Activated naive CD8-positive, alpha-beta T cell (primary cell): Measurements from ENCODE around the gene TOP1.

Experiments used
- H3K27ac Mint-ChIP-seq: one replicate; pipeline ENCODE4 v1.8.0; 2021; ENCODE audit warnings: mixed read lengths
- H3K27me3 Mint-ChIP-seq: one replicate; pipeline ENCODE4 v1.8.0; 2021; ENCODE audit warnings: mixed read lengths
- H3K36me3 Mint-ChIP-seq: one replicate; pipeline ENCODE4 v1.8.0; 2021; ENCODE audit warnings: mixed read lengths
- H3K4me1 Mint-ChIP-seq: one replicate; pipeline ENCODE4 v1.8.0; 2021; ENCODE audit warnings: low read depth, mixed read lengths
- H3K4me3 Mint-ChIP-seq: one replicate; pipeline ENCODE4 v1.8.0; 2021; ENCODE audit warnings: mild to moderate bottlenecking, mixed read lengths
- H3K9me3 Mint-ChIP-seq: one replicate; pipeline ENCODE4 v1.8.0; 2021; ENCODE audit warnings: low read depth, mixed read lengths

Gene TOP1

GRCh38 chr20:41038149-41038877, 9.7 kb downstream of the TOP1 start:
- Mint-ChIP-seq H3K4me1 (peaks cover 90% of the 10 kb centered on the region), H3K36me3 (peaks cover 12% of the 10 kb centered on the region), H3K27me3 (no peaks in the 10 kb centered on the region), H3K4me3 (peak overlapping the region; percentile 17), H3K9me3 (no peaks in the 10 kb centered on the region), H3K27ac (peak overlapping the region; percentile 54)

- peak overlapping the region; percentile 54 for H3K27ac Mint-ChIP-seq
- H3K9me3 Mint-ChIP-seq: no peaks in the 10 kb centered on the region
- H3K4me3 Mint-ChIP-seq: no peak overlapping the region
- H3K36me3 Mint-ChIP-seq: peaks cover 12% of the 10 kb centered on the region
- H3K4me1 Mint-ChIP-seq: peaks cover 90% of the 10 kb centered on the region
- H3K27me3 Mint-ChIP-seq: no peaks in the 10 kb centered on the region
These were observed 10.3 kb downstream of the TOP1 start for GRCh38 chr20:41038878-41039404.

GRCh38 chr20:41040855-41041254, 12.2 kb downstream of the TOP1 start:
- Mint-ChIP-seq H3K4me3 (no peak overlapping the region), H3K4me1 (peaks cover 87% of the 10 kb centered on the region), H3K9me3 (no peaks in the 10 kb centered on the region), H3K27me3 (no peaks in the 10 kb centered on the region), H3K36me3 (peaks cover 6% of the 10 kb centered on the region), H3K27ac (peak overlapping the region; percentile 56)

- Mint-ChIP-seq H3K27me3 (no peaks in the 10 kb centered on the region), H3K36me3 (peaks cover 2% of the 10 kb centered on the region), H3K4me3 (no peak overlapping the region), H3K9me3 (no peaks in the 10 kb centered on the region), H3K27ac (no peak overlapping the region), H3K4me1 (peaks cover 88% of the 10 kb centered on the region)
These were observed 13.1 kb downstream of the TOP1 start for GRCh38 chr20:41041693-41042092.

- no peak overlapping the region for H3K4me3 Mint-ChIP-seq
- H3K36me3 Mint-ChIP-seq: peaks cover 2% of the 10 kb centered on the region
- H3K9me3 Mint-ChIP-seq: no peaks in the 10 kb centered on the region
- no peaks in the 10 kb centered on the region for H3K27me3 Mint-ChIP-seq
- H3K27ac Mint-ChIP-seq: peak overlapping the region; percentile 72
- H3K4me1 Mint-ChIP-seq: peaks cover 94% of the 10 kb centered on the region
These were observed 15.9 kb downstream of the TOP1 start for GRCh38 chr20:41044409-41045062.

- Mint-ChIP-seq H3K36me3 (peaks cover 2% of the 10 kb centered on the region), H3K4me3 (no peak overlapping the region), H3K27ac (peak overlapping the region; percentile 66), H3K9me3 (no peaks in the 10 kb centered on the region), H3K27me3 (no peaks in the 10 kb centered on the region), H3K4me1 (peaks cover 95% of the 10 kb centered on the region)
These were observed 17.0 kb downstream of the TOP1 start for GRCh38 chr20:41045671-41046070.

GRCh38 chr20:41046716-41047115, 18.1 kb downstream of the TOP1 start:
- Mint-ChIP-seq H3K4me3 (peak overlapping the region; percentile 46), H3K4me1 (peaks cover 95% of the 10 kb centered on the region), H3K27ac (peak overlapping the region; percentile 66), H3K27me3 (no peaks in the 10 kb centered on the region), H3K36me3 (peaks cover 2% of the 10 kb centered on the region), H3K9me3 (no peaks in the 10 kb centered on the region)

GRCh38 chr20:41047279-41047974, 18.8 kb downstream of the TOP1 start:
- Mint-ChIP-seq H3K27ac (peak overlapping the region; percentile 76), H3K4me1 (peaks cover 95% of the 10 kb centered on the region)

GRCh38 chr20:41047975-41048305, 19.3 kb downstream of the TOP1 start:
- H3K36me3 Mint-ChIP-seq: peaks cover 2% of the 10 kb centered on the region
- no peaks in the 10 kb centered on the region for H3K9me3 Mint-ChIP-seq
- peak overlapping the region; percentile 76 for H3K27ac Mint-ChIP-seq
- H3K4me3 Mint-ChIP-seq: peak overlapping the region; percentile 74
- peaks cover 95% of the 10 kb centered on the region for H3K4me1 Mint-ChIP-seq
- H3K27me3 Mint-ChIP-seq: no peaks in the 10 kb centered on the region

More at GRCh38 chr20:41047279-41047974, 18.8 kb downstream of the TOP1 start:
- peak overlapping the region; percentile 74 for H3K4me3 Mint-ChIP-seq
- H3K36me3 Mint-ChIP-seq: peaks cover 2% of the 10 kb centered on the region
- no peaks in the 10 kb centered on the region for H3K9me3 Mint-ChIP-seq
- no peaks in the 10 kb centered on the region for H3K27me3 Mint-ChIP-seq

GRCh38 chr20:41048461-41049301, 20.1 kb downstream of the TOP1 start:
- H3K9me3 Mint-ChIP-seq: no peaks in the 10 kb centered on the region
- H3K27me3 Mint-ChIP-seq: no peaks in the 10 kb centered on the region
- H3K4me3 Mint-ChIP-seq: peak overlapping the region; percentile 74
- peak overlapping the region; percentile 76 for H3K27ac Mint-ChIP-seq
- peaks cover 94% of the 10 kb centered on the region for H3K4me1 Mint-ChIP-seq
- peaks cover 1% of the 10 kb centered on the region for H3K36me3 Mint-ChIP-seq

- peak overlapping the region; percentile 74 for H3K4me3 Mint-ChIP-seq
- H3K27me3 Mint-ChIP-seq: no peaks in the 10 kb centered on the region
- peak overlapping the region; percentile 76 for H3K27ac Mint-ChIP-seq
- peaks cover 9% of the 10 kb centered on the region for H3K36me3 Mint-ChIP-seq
- H3K9me3 Mint-ChIP-seq: no peaks in the 10 kb centered on the region
- H3K4me1 Mint-ChIP-seq: peaks cover 97% of the 10 kb centered on the region
These were observed 20.8 kb downstream of the TOP1 start for GRCh38 chr20:41049451-41049850.

GRCh38 chr20:41050361-41051008, 21.9 kb downstream of the TOP1 start:
- H3K27me3 Mint-ChIP-seq: no peaks in the 10 kb centered on the region
- peaks cover 98% of the 10 kb centered on the region for H3K4me1 Mint-ChIP-seq
- H3K9me3 Mint-ChIP-seq: no peaks in the 10 kb centered on the region
- peak overlapping the region; percentile 51 for H3K4me3 Mint-ChIP-seq
- peak overlapping the region; percentile 11 for H3K27ac Mint-ChIP-seq
- peaks cover 13% of the 10 kb centered on the region for H3K36me3 Mint-ChIP-seq

GRCh38 chr20:41051009-41051825, 22.6 kb downstream of the TOP1 start:
- H3K36me3 Mint-ChIP-seq: peaks cover 18% of the 10 kb centered on the region
- H3K27ac Mint-ChIP-seq: peak overlapping the region; percentile 80

More at GRCh38 chr20:41051009-41051825, 22.6 kb downstream of the TOP1 start:
- H3K9me3 Mint-ChIP-seq: no peaks in the 10 kb centered on the region
- H3K4me1 Mint-ChIP-seq: peaks cover 98% of the 10 kb centered on the region
- no peaks in the 10 kb centered on the region for H3K27me3 Mint-ChIP-seq
- H3K4me3 Mint-ChIP-seq: peak overlapping the region; percentile 51
